Caco-2 (cell line): ENCODE data around the gene MRPL17. TPM values are rescaled to one million over a fixed set of nuclear protein-coding genes. Genes with fewer than 3 reads are reported as not detected.
"Not testable (repeated sequence)": the region's sequence is repeated elsewhere in the genome, so short reads cannot be mapped to it uniquely, and the experiment has no call there.

Source experiments
- BruUV-seq: library from RNA; stranded (reverse); fragments of 400-500 nt; replicated peaks from 2 replicates; lab custom pipeline; 2021; lab: Mats Ljungman, UMichigan
- CTCF ChIA-PET: fragments of 300-600 bp; sonication (Branson Sonifier 250); formaldehyde crosslinking; loops from one replicate; lab custom pipeline; 2022; ENCODE audit warnings: antibody characterized with exemption; lab: Charles Lee
- POLR2A ChIA-PET: fragments of 300-600 bp; sonication (Branson Sonifier 250); formaldehyde crosslinking; loops from one replicate; lab custom pipeline; 2022; ENCODE audit warnings: antibody characterized with exemption; lab: Charles Lee
- DNase-seq, 2 experiments: peaks; one replicate each; pipeline versions ENCODE4 v3.0.0 to v3.0.0-alpha.2; 2020 to 2022
- H3K27me3 ChIP-seq: replicated peaks from 2 replicates; pipeline ENCODE4 v1.6.0; 2011; ENCODE audit warnings: low read length; ENCODE audit not compliant: control insufficient read depth, insufficient read depth
- H3K36me3 ChIP-seq: 2 replicates; pipeline ENCODE4 v1.5.1; 2011; ENCODE audit warnings: low read length; ENCODE audit not compliant: control insufficient read depth, insufficient read depth
- H3K4me1 ChIP-seq: fragments of 250-450 bp; sonication (Bioruptor Pico); 2 replicates; pipeline ENCODE4 v1.5.1; 2020; ENCODE audit warnings: mild to moderate bottlenecking
- H3K4me3 ChIP-seq: 2 replicates; pipeline ENCODE4 v1.5.1; 2011; ENCODE audit warnings: low read depth, mild to moderate bottlenecking, control low read depth, low read length
- H3K9me3 ChIP-seq: fragments of 250-450 bp; sonication (Bioruptor Pico); 2 replicates; pipeline ENCODE4 v1.5.1; 2020; ENCODE audit warnings: mild to moderate bottlenecking, moderate library complexity
- H3K27ac Mint-ChIP-seq: one replicate; pipeline ENCODE4 v1.8.0; 2022; ENCODE audit warnings: mixed read lengths; ENCODE audit not compliant: unreplicated experiment
- H3K27me3 Mint-ChIP-seq: one replicate; pipeline ENCODE4 v1.8.0; 2022; ENCODE audit warnings: mixed read lengths; ENCODE audit not compliant: insufficient read depth, unreplicated experiment
- H3K36me3 Mint-ChIP-seq: one replicate; pipeline ENCODE4 v1.8.0; 2022; ENCODE audit warnings: mild to moderate bottlenecking, mixed read lengths; ENCODE audit not compliant: insufficient read depth, unreplicated experiment
- H3K4me1 Mint-ChIP-seq: one replicate; pipeline ENCODE4 v1.8.0; 2022; ENCODE audit warnings: low read depth, mixed read lengths; ENCODE audit not compliant: unreplicated experiment
- H3K4me3 Mint-ChIP-seq: one replicate; pipeline ENCODE4 v1.8.0; 2022; ENCODE audit warnings: mild to moderate bottlenecking, moderate library complexity, mixed read lengths; ENCODE audit not compliant: unreplicated experiment
- H3K9me3 Mint-ChIP-seq: one replicate; pipeline ENCODE4 v1.8.0; 2022; ENCODE audit warnings: mixed read lengths; ENCODE audit not compliant: unreplicated experiment
- CTCF ChIP-seq, 2 experiments: fragments of 200-600 bp in 1 of 2; IDR thresholded peaks; 1 replicate in 1 of 2; 2 replicates in 1 of 2; pipeline versions ENCODE4 v1.5.1 to v1.8.0; 2011 to 2022; ENCODE audit warnings: antibody characterized with exemption in 1 of 2, control low read depth in 1 of 2, inconsistent platforms in 1 of 2, low read depth in 1 of 2, low read length in 1 of 2, mild to moderate bottlenecking in 1 of 2, moderate library complexity in 1 of 2; ENCODE audit not compliant: insufficient read depth in 1 of 2, severe bottlenecking in 1 of 2, unreplicated experiment in 1 of 2
- intact Hi-C: fragments of 100-400 bp; cut with micrococcal nuclease; formaldehyde crosslinking; loops from one replicate; pipeline ENCODE4 v1.10.0; 2022; ENCODE audit not compliant: unreplicated experiment
- total RNA-seq: library from RNA; stranded (reverse); gene quantifications from 2 replicates; pipeline ENCODE4 v1.2.3, GENCODE V29; 2022

Gene MRPL17
- total RNA-seq, 1 experiment from 2014 or later: 60.8 TPM

GRCh38 chr11:6686006-6686405 is 2.9 kb upstream of the MRPL17 start:
- no TSS peak for BruUV-seq
- Mint-ChIP-seq H3K27me3 (peaks cover 5% of the 10 kb centered on the region), H3K9me3 (peaks cover 6% of the 10 kb centered on the region), H3K27ac (no peak overlapping the region), H3K4me3 (no peak overlapping the region), H3K36me3 (peaks cover 24% of the 10 kb centered on the region), H3K4me1 (peaks cover 10% of the 10 kb centered on the region)
- H3K4me1 ChIP-seq: peaks cover 20% of the 10 kb centered on the region
- H3K36me3 ChIP-seq: peaks cover 3% of the 10 kb centered on the region; the same call in 1 of the 2 replicates
- intact Hi-C loops: no loop called here
- H3K27me3 ChIP-seq: no peaks in the 10 kb centered on the region
- ChIA-PET POLR2A (no interaction called here), CTCF (no interaction called here)
- no peaks in the 10 kb centered on the region; the same call in 1 of the 2 replicates for H3K9me3 ChIP-seq
- TF ChIP-seq CTCF (IDR thresholded peaks at IDR 0.05; ENCODE audit: insufficient read depth in 1 of 2, low read depth in 1 of 2, low read length in 1 of 2, severe bottlenecking in 1 of 2, unreplicated experiment in 1 of 2): no peak
- no peak overlapping the region for H3K4me3 ChIP-seq
- no peak for DNase-seq

- H3K27me3 ChIP-seq, H3K27me3 Mint-ChIP-seq, BruUV-seq, H3K4me3 ChIP-seq, H3K4me1 Mint-ChIP-seq, H3K27ac Mint-ChIP-seq, intact Hi-C loops, H3K36me3 ChIP-seq, H3K9me3 ChIP-seq, DNase-seq, POLR2A ChIA-PET, H3K9me3 Mint-ChIP-seq: not testable (repeated sequence)
- Mint-ChIP-seq H3K36me3 (peaks cover 32% of the 10 kb centered on the region), H3K4me3 (peak overlapping the region; percentile 100)
- CTCF ChIA-PET: interaction anchor here (1.2 to 1.6 kb wide), 2 partner anchors 65 to 305 kb away, joined by 9 to 31 read pairs; partner anchors contain the start of gene TPP1
- peaks cover 13% of the 10 kb centered on the region for H3K4me1 ChIP-seq
Observed at GRCh38 chr11:6684068-6684467, 928 bp upstream of the MRPL17 start.

GRCh38 chr11:6682591-6682935 is 577 bp downstream of the MRPL17 start:
- H3K4me3 Mint-ChIP-seq: peak overlapping the region; percentile 100
- ChIA-PET CTCF (interaction anchor here (1.0 to 1.3 kb wide), 8 partner anchors 11 to 320 kb away, joined by 3 to 26 read pairs (median 4); partner anchors contain the start of gene TAF10), POLR2A (interaction anchor here (1.0 to 1.1 kb wide), 3 partner anchors 71 to 201 kb away, joined by 4 to 9 read pairs (median 9); partner anchors contain the start of genes ARFIP2, TAF10 and TIMM10B)

More at GRCh38 chr11:6682591-6682935, 577 bp downstream of the MRPL17 start:
- Mint-ChIP-seq H3K27ac (peak overlapping the region; percentile 100), H3K36me3 (peaks cover 32% of the 10 kb centered on the region), H3K9me3 (no peaks in the 10 kb centered on the region), H3K27me3 (peaks cover 5% of the 10 kb centered on the region), H3K4me1 (peaks cover 7% of the 10 kb centered on the region)
- peaks cover 13% of the 10 kb centered on the region for H3K4me1 ChIP-seq
- peak overlapping the region; percentile 88 for H3K4me3 ChIP-seq
- BruUV-seq: TSS peak; percentile 77
- no peaks in the 10 kb centered on the region for H3K27me3 ChIP-seq
- no peak for DNase-seq
- no peak for TF ChIP-seq CTCF (IDR thresholded peaks at IDR 0.05; ENCODE audit: insufficient read depth in 1 of 2, low read depth in 1 of 2, low read length in 1 of 2, severe bottlenecking in 1 of 2, unreplicated experiment in 1 of 2)
- intact Hi-C loops: loop anchor here (2.0 kb wide), 1 partner anchor 194 kb away; no protein-coding TSS in a partner anchor
- H3K36me3 ChIP-seq: peaks cover 4% of the 10 kb centered on the region
- no peaks in the 10 kb centered on the region for H3K9me3 ChIP-seq
